ENCODE results near the gene CDRT15.
"Not testable (repeated sequence)": the region's sequence is repeated elsewhere in the genome, so short reads cannot be mapped to it uniquely, and the experiment has no call there.

CDRT15 gene

DNA sequence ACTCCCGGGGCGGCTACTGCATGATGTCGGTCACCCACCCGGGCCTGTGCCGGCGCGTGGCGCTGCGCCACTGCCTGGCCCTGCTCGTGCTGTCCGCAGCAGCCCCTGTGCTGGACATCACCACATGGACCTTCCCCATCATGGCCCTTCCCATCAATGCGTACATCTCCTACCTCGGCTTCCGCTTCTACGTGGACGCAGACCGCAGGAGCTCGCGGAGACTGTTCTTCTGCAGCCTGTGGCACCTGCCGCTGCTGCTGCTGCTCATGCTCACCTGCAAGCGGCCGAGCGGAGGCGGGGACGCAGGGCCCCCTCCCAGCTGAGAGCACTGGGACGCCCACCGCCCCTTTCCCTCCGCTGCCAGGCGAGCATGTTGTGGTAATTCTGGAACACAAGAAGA is 29.8 kb downstream of the CDRT15 start:
- DNase-seq (ENCODE audit: low read depth) = no peak

DNA sequence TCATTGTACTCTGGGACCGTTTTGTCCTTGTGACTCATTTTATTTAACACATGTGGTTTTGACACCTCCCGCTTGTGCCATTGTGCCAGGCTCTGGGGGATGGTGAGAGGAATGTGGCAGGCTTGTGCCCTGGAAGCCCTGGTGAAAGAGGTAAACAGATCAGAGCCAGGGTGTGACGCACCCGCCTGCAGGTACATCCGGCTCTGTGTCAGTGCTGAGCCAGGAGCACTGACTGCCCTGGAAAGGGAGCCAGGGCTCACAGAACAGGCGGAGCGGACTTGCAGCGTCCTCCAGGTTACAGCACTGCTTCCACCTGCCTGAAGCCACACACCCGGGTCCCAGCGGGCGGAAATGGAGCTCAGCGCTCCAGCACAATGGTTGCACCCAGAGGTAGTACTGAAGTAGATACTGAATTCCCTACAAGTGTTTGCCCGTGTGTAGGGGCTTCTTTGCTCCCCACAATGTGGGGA is 30.6 kb downstream of the CDRT15 start:
- no peak for DNase-seq (ENCODE audit: low read depth)

GRCh38 chr17:14205380-14205779 is 31.3 kb downstream of the CDRT15 start:
- no peak for DNase-seq (ENCODE audit: low read depth)

DNA sequence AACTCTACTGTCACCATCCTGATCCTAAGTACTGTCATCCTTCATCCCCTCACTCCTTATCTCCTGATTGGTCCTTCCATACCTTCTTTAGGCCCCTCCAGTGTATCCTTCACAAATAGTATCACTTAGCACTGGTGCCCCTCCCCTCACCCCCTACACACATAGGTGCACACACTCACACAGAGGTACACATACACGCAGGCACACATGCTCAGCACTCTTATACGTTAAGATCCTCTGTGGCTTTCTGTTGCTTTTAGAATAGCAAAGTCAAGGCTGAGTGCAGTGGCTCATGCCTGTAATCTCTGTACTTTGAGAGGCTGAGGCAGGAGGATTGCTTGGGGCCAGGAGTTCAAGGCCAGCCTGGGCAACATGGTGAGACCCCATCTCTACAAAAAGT is 32.1 kb downstream of the CDRT15 start:
- DNase-seq (ENCODE audit: low read depth) = no peak

GRCh38 chr17:14204084-14204483 is 32.6 kb downstream of the CDRT15 start:
- no peak for DNase-seq (ENCODE audit: low read depth)

- no peak for DNase-seq (ENCODE audit: low read depth)
Observed at GRCh38 chr17:14203388-14203787, 33.3 kb downstream of the CDRT15 start.

DNA sequence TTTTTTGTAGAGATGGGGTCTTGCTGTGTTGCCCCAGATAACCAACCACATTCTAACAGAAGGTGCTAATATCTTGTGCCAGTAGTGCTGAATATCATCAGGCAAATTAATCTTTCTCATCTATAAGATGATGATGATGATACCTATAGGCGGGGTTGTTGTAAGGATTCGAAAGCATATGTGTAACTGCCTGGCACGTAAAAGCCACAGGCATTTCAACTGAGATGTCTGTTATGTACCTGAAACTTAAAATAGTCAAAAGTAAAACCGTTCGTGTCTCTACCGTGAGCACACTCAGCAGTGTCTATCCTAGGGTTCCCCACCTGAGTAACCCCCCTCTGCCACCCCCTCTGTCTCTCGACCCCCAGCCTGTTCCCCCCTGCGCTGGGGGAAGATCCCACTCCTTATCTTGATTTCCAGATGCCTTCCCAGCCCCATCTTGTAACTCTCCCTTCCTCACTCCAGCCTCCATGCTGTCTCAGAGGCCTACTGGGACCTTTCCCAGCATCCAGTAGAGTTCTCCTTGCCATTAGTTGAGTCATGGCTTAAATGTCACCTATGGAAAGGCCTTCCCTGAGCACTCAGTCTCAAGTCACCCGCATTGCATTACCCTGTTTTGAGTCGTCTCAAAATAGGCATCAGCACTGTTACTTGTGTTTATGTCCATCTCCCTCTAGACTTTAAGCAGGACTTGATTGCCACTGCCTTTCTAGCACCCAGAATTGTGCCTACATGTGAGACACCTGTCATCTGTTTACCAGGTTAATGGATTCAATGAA is 34.1 kb downstream of the CDRT15 start:
- no peak for DNase-seq (ENCODE audit: low read depth)

GRCh38 chr17:14201988-14202380 is 34.7 kb downstream of the CDRT15 start:
- DNase-seq (ENCODE audit: low read depth) = no peak

DNA sequence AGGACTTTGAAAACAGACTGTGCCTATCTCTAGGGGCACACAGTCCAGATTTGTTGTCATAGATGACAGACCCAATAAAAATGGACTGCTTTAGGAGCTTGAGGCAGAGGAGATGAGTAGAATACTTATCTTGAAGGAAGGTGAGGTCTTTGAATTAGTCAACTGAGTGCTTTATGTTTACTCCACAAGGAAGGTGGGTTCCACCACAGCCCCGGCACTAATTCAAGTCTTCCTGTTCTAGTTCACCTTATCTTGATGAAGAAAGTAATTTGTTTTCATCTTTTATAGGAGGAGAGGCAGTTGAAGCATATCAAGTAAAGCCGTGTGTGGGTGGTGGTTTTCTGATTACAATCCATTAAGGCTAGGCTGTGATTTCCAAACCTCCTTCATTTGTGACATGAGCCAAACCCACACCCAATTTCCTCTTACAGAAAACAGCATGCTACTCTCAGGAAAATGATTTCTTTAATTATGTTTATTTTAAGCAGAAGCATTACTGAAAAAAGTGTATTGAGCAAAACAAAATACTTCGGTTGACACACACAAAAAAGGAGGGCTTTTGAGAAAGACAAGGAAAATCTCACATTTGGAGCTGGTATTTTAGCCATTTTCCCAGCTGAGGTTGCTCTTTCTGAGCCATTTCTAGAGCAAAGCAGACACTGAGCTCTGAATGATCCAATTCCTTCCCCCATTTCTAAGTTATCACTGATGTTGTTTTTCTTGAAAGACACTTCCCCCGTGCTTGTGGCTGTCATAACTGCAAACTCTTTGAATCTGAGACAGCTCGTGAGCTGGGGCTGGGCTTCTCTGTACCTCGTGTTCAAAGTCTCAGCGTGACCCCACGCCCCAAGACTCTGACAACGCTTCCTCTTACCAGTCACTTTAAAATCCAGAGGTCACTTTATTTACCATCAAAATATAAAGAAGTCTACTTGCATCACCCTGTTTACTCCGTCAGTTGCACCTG is 35.4 kb downstream of the CDRT15 start:
- DNase-seq (ENCODE audit: low read depth) = no peak

- no peak for DNase-seq (ENCODE audit: low read depth)
Observed at GRCh38 chr17:14200354-14200753, 36.3 kb downstream of the CDRT15 start.

GRCh38 chr17:14199601-14200000 is 37.1 kb downstream of the CDRT15 start:
- no peak for DNase-seq (ENCODE audit: low read depth)

DNA sequence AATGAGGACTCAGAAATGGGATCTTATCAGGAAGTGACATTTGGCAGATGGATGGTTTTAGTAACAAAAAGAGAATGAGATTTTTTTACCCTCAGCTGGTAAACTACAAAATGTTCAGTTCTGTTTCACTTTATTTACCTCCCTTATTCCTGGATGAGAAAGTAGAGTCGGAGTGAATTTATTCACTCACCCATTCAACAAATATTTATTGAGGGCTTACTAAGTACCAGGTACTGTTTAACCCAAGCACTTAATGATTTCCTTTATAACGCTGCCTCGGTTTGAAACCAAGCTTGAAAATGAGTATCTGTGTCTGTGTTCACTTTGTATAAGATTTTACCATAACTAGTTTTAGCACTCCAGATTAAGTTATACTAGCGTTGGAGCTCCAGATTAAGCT is 38.1 kb downstream of the CDRT15 start:
- no peak for DNase-seq (ENCODE audit: low read depth)

DNA sequence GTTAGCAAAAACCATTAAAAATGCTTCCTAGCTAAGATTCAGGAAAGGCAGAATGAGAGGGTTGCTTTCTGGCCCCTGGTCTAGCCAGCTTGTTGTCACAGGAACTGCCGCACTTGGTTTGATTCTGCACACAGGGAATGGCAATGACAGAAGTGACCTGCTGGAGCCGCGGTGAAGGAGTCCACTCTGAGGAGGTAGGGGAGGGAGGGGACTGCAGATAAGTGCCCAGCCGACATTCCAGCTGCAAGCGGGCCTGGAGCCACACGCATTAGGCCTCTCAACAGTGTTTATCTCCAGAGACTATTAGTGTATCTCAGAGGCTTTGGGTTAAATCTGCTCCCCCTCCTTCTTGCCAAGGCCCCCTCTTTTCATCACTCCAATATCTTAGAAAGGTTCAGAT is 38.6 kb downstream of the CDRT15 start:
- no peak for DNase-seq (ENCODE audit: low read depth)

GRCh38 chr17:14197586-14197985 is 39.1 kb downstream of the CDRT15 start:
- DNase-seq (ENCODE audit: low read depth) = no peak

DNA sequence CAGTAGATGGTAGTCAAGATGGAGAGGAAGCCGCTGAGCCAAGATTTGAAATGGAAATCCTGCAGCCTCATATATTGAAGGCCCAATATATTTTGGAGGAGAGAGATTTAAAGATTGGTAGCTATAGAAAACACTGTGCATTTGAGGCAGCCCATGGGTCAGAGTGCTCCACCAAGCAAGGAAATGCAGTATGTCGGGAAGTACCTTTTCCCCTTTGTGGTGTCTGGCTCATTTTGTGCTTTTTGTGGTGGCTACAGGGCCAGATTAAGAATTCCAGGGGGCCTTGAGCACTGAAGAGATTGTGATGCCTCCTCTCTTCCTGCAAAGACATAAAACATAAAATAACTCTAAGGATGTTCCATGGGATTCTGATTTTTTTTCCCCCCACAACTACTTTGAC is 39.6 kb downstream of the CDRT15 start:
- DNase-seq (ENCODE audit: low read depth) = no peak

GRCh38 chr17:14196377-14196997 is 40.2 kb downstream of the CDRT15 start:
- no peak for DNase-seq (ENCODE audit: low read depth)

- DNase-seq (ENCODE audit: low read depth) = not testable (repeated sequence)
Observed at GRCh38 chr17:14192636-14193344, 43.9 kb downstream of the CDRT15 start.

- not testable (repeated sequence) for DNase-seq (ENCODE audit: low read depth)
Observed at GRCh38 chr17:14192039-14192438, 44.6 kb downstream of the CDRT15 start.

- DNase-seq (ENCODE audit: low read depth) = not testable (repeated sequence)
Observed at GRCh38 chr17:14191469-14191868, 45.2 kb downstream of the CDRT15 start.

GRCh38 chr17:14190774-14191173 is 45.9 kb downstream of the CDRT15 start:
- DNase-seq (ENCODE audit: low read depth) = not testable (repeated sequence)

GRCh38 chr17:14186443-14186842 is 50.2 kb downstream of the CDRT15 start:
- not testable (repeated sequence) for DNase-seq (ENCODE audit: low read depth)
